Loucy (cell line): Measurements from ENCODE around the gene CRYZL1.

ENCODE experiments used
- H2AFZ ChIP-seq: fragments of 200-600 bp; sonication (generic); 2 replicates; pipeline ENCODE4 v1.6.0; 2016; ENCODE audit warnings: antibody characterized with exemption, mild to moderate bottlenecking, low read length, moderate library complexity
- H3F3A ChIP-seq: fragments of 200-600 bp; 2 replicates; pipeline ENCODE4 v1.6.0; 2016; ENCODE audit warnings: antibody characterized with exemption, low read depth, mild to moderate bottlenecking
- H3K27me3 ChIP-seq: fragments of 200-600 bp; sonication (generic); 2 replicates; pipeline ENCODE4 v1.6.1; 2014; ENCODE audit warnings: low read length, mild to moderate bottlenecking; ENCODE audit not compliant: insufficient read depth, poor library complexity, severe bottlenecking
- H3K36me3 ChIP-seq: fragments of 200-600 bp; sonication (generic); 2 replicates; pipeline ENCODE4 v1.6.1; 2016; ENCODE audit warnings: low read length; ENCODE audit not compliant: insufficient read depth
- H3K4me1 ChIP-seq: fragments of 200-600 bp; sonication (generic); 2 replicates; pipeline ENCODE4 v1.5.1; 2014; ENCODE audit warnings: low read length, mild to moderate bottlenecking; ENCODE audit not compliant: insufficient read depth, poor library complexity, severe bottlenecking
- H3K4me2 ChIP-seq: fragments of 200-600 bp; sonication (generic); 2 replicates; pipeline ENCODE4 v1.6.0; 2014; ENCODE audit warnings: antibody characterized with exemption, low read length, low read depth, mild to moderate bottlenecking; ENCODE audit not compliant: poor library complexity, severe bottlenecking
- H3K4me3 ChIP-seq: fragments of 200-600 bp; sonication (generic); 2 replicates; pipeline ENCODE4 v1.5.1; 2014; ENCODE audit warnings: low read length, mild to moderate bottlenecking, mixed read lengths; ENCODE audit not compliant: poor library complexity, severe bottlenecking
- H3K79me2 ChIP-seq: fragments of 200-600 bp; sonication (generic); 2 replicates; pipeline ENCODE4 v1.6.1; 2014; ENCODE audit warnings: low read length; ENCODE audit not compliant: insufficient read depth
- H3K9ac ChIP-seq: fragments of 200-600 bp; sonication (generic); 2 replicates; pipeline ENCODE4 v1.6.0; 2014; ENCODE audit warnings: mild to moderate bottlenecking, low read depth, low read length, moderate library complexity; ENCODE audit not compliant: poor library complexity, severe bottlenecking
- H3K9me2 ChIP-seq: fragments of 200-600 bp; sonication (generic); replicated peaks from 2 replicates; pipeline ENCODE4 v1.6.1; 2016; ENCODE audit warnings: low read depth, low read length, mixed read lengths
- H3K9me3 ChIP-seq: fragments of 200-600 bp; sonication (generic); 2 replicates; pipeline ENCODE4 v1.6.1; 2014; ENCODE audit warnings: mild to moderate bottlenecking, antibody characterized with exemption, low read length, low read depth; ENCODE audit not compliant: insufficient read depth
- H4K20me1 ChIP-seq: fragments of 200-600 bp; sonication (generic); 2 replicates; pipeline ENCODE4 v1.6.0; 2014; ENCODE audit warnings: antibody characterized with exemption, low read length, mild to moderate bottlenecking; ENCODE audit not compliant: insufficient read depth, poor library complexity, severe bottlenecking
- EZH2phosphoT487 ChIP-seq: fragments of 200-600 bp; IDR thresholded peaks from 2 replicates; pipeline ENCODE4 v1.6.1; 2018; ENCODE audit warnings: antibody characterized with exemption, mild to moderate bottlenecking, moderate library complexity, borderline replicate concordance
- TF ChIP-seq, protein P1 (sequence below): fragments of 200-600 bp; sonication (generic); conservative IDR thresholded peaks from 2 replicates; pipeline ENCODE4 v1.5.1; 2014; ENCODE audit warnings: mild to moderate bottlenecking, antibody characterized with exemption, low read length

Gene CRYZL1

GRCh38 chr21:33550772-33551660 is 90.5 kb downstream of the CRYZL1 start:
- Histone ChIP-seq H4K20me1 (peaks cover 94% of the 10 kb centered on the region), H3K4me2 (no peak overlapping the region), H3K4me1 (peaks cover 37% of the 10 kb centered on the region), H3K9me3 (no peaks in the 10 kb centered on the region), H3K4me3 (no peak overlapping the region), H2AFZ (no peak overlapping the region), H3K79me2 (peaks cover 100% of the 10 kb centered on the region), H3K9me2 (no peaks in the 10 kb centered on the region), H3K36me3 (peaks cover 88% of the 10 kb centered on the region), H3F3A (no peaks in the 10 kb centered on the region), H3K9ac (no peak overlapping the region), H3K27me3 (no peaks in the 10 kb centered on the region)
- TF ChIP-seq, protein P1, sequence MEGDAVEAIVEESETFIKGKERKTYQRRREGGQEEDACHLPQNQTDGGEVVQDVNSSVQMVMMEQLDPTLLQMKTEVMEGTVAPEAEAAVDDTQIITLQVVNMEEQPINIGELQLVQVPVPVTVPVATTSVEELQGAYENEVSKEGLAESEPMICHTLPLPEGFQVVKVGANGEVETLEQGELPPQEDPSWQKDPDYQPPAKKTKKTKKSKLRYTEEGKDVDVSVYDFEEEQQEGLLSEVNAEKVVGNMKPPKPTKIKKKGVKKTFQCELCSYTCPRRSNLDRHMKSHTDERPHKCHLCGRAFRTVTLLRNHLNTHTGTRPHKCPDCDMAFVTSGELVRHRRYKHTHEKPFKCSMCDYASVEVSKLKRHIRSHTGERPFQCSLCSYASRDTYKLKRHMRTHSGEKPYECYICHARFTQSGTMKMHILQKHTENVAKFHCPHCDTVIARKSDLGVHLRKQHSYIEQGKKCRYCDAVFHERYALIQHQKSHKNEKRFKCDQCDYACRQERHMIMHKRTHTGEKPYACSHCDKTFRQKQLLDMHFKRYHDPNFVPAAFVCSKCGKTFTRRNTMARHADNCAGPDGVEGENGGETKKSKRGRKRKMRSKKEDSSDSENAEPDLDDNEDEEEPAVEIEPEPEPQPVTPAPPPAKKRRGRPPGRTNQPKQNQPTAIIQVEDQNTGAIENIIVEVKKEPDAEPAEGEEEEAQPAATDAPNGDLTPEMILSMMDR = no peak
- no peak for TF ChIP-seq EZH2phosphoT487

DNA sequence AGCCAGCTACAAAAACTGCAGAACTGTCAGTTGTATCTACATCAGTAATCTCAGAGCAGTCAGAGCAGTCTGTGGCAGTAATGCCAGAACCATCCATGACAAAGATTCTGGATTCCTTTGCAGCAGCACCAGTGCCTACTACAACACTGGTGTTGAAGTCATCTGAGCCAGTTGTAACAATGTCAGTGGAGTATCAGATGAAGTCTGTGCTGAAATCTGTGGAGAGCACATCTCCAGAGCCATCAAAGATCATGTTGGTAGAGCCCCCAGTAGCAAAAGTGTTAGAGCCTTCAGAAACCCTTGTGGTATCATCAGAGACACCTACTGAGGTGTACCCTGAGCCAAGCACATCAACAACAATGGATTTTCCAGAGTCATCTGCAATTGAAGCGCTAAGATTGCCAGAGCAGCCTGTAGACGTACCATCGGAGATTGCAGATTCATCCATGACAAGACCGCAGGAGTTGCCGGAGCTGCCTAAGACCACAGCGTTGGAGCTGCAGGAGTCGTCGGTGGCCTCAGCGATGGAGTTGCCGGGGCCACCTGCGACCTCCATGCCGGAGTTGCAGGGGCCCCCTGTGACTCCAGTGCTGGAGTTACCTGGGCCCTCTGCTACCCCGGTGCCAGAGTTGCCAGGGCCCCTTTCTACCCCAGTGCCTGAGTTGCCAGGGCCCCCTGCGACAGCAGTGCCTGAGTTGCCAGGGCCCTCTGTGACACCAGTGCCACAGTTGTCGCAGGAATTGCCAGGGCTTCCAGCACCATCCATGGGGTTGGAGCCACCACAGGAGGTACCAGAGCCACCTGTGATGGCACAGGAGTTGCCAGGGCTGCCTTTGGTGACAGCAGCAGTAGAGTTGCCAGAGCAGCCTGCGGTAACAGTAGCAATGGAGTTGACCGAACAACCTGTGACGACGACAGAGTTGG is 91.4 kb downstream of the CRYZL1 start:
- Histone ChIP-seq H3K4me2 (peak overlapping the region; percentile 89), H3K36me3 (peaks cover 78% of the 10 kb centered on the region), H3K27me3 (no peaks in the 10 kb centered on the region), H3K9me2 (no peaks in the 10 kb centered on the region), H3K79me2 (peaks cover 100% of the 10 kb centered on the region), H2AFZ (no peak overlapping the region), H3K9ac (no peak overlapping the region), H3K4me1 (peaks cover 34% of the 10 kb centered on the region), H3F3A (no peaks in the 10 kb centered on the region), H3K4me3 (no peak overlapping the region), H3K9me3 (no peaks in the 10 kb centered on the region), H4K20me1 (peaks cover 94% of the 10 kb centered on the region)
- TF ChIP-seq EZH2phosphoT487 = no peak
- TF ChIP-seq, protein P1 = no peak

DNA sequence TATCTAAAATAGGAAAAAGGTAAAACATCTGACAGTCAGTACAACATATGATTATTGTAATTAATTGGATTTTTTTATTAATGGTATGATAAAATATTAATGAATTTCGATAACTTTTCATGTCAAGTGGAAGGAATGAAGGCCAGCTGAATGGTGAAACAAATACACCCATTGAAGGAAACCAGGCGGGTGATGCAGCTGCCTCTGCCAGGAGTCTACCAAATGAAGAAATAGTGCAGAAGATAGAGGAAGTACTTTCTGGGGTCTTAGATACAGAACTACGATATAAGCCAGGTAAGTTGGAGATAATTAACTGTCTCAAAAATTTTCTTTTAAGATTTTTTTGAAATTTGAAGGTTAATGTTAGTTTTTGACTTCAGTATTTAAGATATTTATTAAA is 95.5 kb downstream of the CRYZL1 start:
- H4K20me1 ChIP-seq = peaks cover 77% of the 10 kb centered on the region
- H3K4me2 ChIP-seq = peak overlapping the region; percentile 89

More for the DNA sequence above, 95.5 kb downstream of the CRYZL1 start:
- no peaks in the 10 kb centered on the region for H3K9me3 ChIP-seq
- TF ChIP-seq, protein P1 = no peak
- no peak for TF ChIP-seq EZH2phosphoT487
- no peaks in the 10 kb centered on the region for H3K9me2 ChIP-seq
- no peaks in the 10 kb centered on the region for H3K27me3 ChIP-seq
- H3K4me3 ChIP-seq = peak overlapping the region; percentile 94
- H3K36me3 ChIP-seq = peaks cover 40% of the 10 kb centered on the region
- peak overlapping the region; percentile 100 for H3K9ac ChIP-seq
- peaks cover 9% of the 10 kb centered on the region for H3F3A ChIP-seq
- peaks cover 97% of the 10 kb centered on the region for H3K79me2 ChIP-seq
- H2AFZ ChIP-seq = no peak overlapping the region
- peaks cover 29% of the 10 kb centered on the region for H3K4me1 ChIP-seq
